Left lung (tissue), 10 donors: Measurements from ENCODE around the gene COX7A2. TPM values are rescaled to one million over a fixed set of nuclear protein-coding genes. Genes with fewer than 3 reads are reported as not detected.

Experiments
- ATAC-seq: fragments of 200-7000 bp; cut with Tn5 transposase; one replicate; pipeline ENCODE4 v1.9.1; 2020; ENCODE audit warnings: moderate library complexity
- DNase-seq, 4 donors: peaks; one replicate each; pipeline ENCODE4 v3.0.0-alpha.2; 2013 to 2020
- H3K27ac ChIP-seq, 2 donors: fragments of 200-600 bp; sonication (generic) in 1 of 2; one replicate each; pipeline versions ENCODE4 v1.5.0 to v1.8.0; 2020 to 2021
- H3K27me3 ChIP-seq, 2 donors: fragments of 200-600 bp; sonication (generic) in 1 of 2; one replicate each; pipeline versions ENCODE4 v1.5.0 to v1.8.0; 2020 to 2021
- H3K36me3 ChIP-seq, 2 donors: fragments of 200-600 bp; sonication (generic) in 1 of 2; one replicate each; pipeline versions ENCODE4 v1.5.0 to v1.8.0; 2020 to 2021
- H3K4me1 ChIP-seq, 2 donors: fragments of 200-600 bp; one replicate each; pipeline ENCODE4 v1.8.0; 2021
- H3K4me3 ChIP-seq, 2 donors: fragments of 200-600 bp; sonication (generic) in 1 of 2; one replicate each; pipeline versions ENCODE4 v1.5.0 to v1.8.0; 2020 to 2021; ENCODE audit warnings: mild to moderate bottlenecking in 1 of 2
- H3K9me3 ChIP-seq, 2 donors: fragments of 200-600 bp; sonication (generic) in 1 of 2; one replicate each; pipeline versions ENCODE4 v1.5.0 to v1.8.0; 2020 to 2021
- CTCF ChIP-seq, 2 donors: fragments of 200-600 bp; sonication (generic) in 1 of 2; IDR thresholded peaks; one replicate each; pipeline versions ENCODE4 v1.5.0 to v1.8.0; 2021; ENCODE audit warnings: antibody characterized with exemption in 2 of 2
- intact Hi-C, 2 donors: fragments of 100-400 bp; cut with DNase I; formaldehyde crosslinking; loops; one replicate each; pipeline versions ENCODE4 v1.11.2 to v1.14.2; 2022
- polyA plus RNA-seq, 6 donors: library from polyadenylated mRNA; unstranded; fragments of 120-200 nt; gene quantifications; one replicate each; pipeline ENCODE4 v1.2.1, GENCODE V29; 2013; ENCODE audit not compliant: insufficient read length in 6 of 6
- total RNA-seq, 2 donors: library from RNA; stranded (reverse); fragmentation: NEBNext Ultra II Directional; extraction: Animal tissue kit (Norgen Biotek cat#: 25700); gene quantifications; one replicate each; pipeline ENCODE4 v1.2.1, GENCODE V29; 2021
- donor health status: DM: no; HTN: yes; CAD: no.
- donor health status: DM: no; HTN: no; CAD: no.

Gene COX7A2
- total and polyA plus RNA-seq, 8 donors: 188 to 322 (median 215) TPM

DNA sequence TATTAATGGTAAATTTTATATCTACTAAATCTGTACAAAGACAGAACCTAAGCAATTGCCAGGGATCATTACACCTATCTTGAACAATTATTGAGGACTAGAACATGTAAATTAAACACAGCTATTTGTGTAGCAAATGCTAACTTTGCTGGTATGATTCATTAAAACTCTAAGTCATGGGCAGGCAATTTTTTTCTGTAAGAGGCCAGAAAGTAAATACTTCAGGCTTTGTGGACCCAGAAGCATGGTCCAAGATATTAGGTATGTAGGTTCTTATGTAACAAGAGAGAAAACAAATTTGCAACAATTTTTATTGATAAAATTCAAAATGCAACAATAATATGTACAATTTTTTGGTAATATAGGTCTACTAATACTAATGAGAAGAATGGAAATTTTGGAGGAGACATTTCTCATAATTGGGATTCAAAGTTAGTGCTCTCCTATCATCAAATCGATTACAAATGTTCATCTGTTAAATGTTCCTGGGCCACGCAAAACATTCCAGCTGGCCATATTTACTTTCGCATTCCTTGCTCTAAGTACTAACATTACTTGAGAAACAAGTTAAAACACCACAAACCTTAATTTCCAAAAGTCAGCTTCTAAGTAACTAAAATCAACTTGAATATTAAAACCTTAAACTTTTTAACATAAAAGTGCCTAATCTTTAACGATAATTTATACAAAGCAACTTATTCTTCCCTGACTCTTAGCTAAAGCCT, 36.7 kb upstream of the COX7A2 start:
- intact Hi-C loops: no loop called here
- ATAC-seq (no peak), DNase-seq (no peak)
- Histone ChIP-seq H3K4me3 (peak overlapping the region in 1 of 2 donors; percentile 86), H3K27ac (peak overlapping the region; percentile 20 to 57), H3K4me1 (peaks cover 30 to 74% of the 10 kb centered on the region in 2 donors), H3K9me3 (no peaks in the 10 kb centered on the region), H3K36me3 (no peaks in the 10 kb centered on the region), H3K27me3 (no peaks in the 10 kb centered on the region)
- TF ChIP-seq CTCF (IDR thresholded peaks at IDR 0.05): no peak

DNA sequence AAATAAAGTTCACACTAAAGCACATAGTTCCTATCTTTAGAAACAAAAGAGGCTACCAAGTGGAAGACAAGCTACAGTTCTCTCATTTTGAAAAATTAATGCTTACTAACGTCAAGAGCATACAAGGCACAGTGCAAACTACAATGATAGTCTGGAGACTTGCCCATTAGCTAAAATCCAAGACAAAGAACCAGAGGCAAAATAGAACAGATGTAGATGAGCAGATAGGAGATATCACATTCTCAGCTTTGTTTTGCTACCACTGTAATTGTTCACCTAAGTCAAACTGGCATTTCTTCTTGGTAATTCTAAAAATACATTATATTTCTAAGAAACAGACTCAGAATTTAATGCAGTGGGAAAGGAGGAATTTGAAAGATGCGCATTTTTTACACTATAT, 35.8 kb upstream of the COX7A2 start:
- H3K36me3 ChIP-seq: no peaks in the 10 kb centered on the region
- no peak for TF ChIP-seq CTCF (IDR thresholded peaks at IDR 0.05)
- intact Hi-C loops: no loop called here
- H3K4me3 ChIP-seq: no peak overlapping the region
- ATAC-seq (no peak), DNase-seq (no peak)
- peaks cover 33 to 83% of the 10 kb centered on the region in 2 donors for H3K4me1 ChIP-seq
- no peaks in the 10 kb centered on the region for H3K27me3 ChIP-seq
- H3K9me3 ChIP-seq: no peaks in the 10 kb centered on the region
- peak overlapping the region in 1 of 2 donors; percentile 57 for H3K27ac ChIP-seq

DNA sequence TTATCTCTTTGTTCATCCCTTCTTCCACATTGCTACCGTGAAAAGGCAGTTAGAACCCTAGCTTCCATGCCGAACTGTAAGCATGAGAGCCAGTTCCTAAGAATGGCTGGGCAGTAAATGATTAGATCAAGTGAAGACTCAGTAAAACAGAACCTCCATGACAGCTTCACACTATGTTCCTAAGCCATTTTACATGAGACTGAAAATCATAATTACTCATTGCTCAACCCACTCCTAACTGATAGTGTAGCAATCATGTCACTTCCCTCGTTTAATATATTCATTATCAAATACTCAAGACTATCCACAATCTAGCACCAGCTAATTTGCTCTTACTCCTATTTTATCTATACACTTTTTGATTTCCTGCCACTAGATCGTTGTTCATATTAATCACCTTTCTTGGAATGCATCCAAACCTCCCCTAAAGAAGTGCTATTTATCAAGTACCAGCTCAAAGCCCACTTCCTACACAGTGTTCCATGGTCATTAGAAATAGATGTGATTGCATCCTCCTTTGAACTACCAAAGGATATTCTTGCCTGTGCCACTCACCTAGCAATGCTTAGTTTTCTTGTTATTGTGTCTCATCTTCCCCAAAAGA, 35.0 kb upstream of the COX7A2 start:
- no peaks in the 10 kb centered on the region for H3K36me3 ChIP-seq
- intact Hi-C loops: no loop called here
- no peak for ATAC-seq
- peak overlapping the region in 1 of 2 donors; percentile 57 for H3K27ac ChIP-seq
- TF ChIP-seq CTCF (IDR thresholded peaks at IDR 0.05): no peak
- peaks cover 33 to 90% of the 10 kb centered on the region in 2 donors for H3K4me1 ChIP-seq
- DNase-seq: no peak
- no peak overlapping the region for H3K4me3 ChIP-seq
- no peaks in the 10 kb centered on the region for H3K9me3 ChIP-seq
- no peaks in the 10 kb centered on the region for H3K27me3 ChIP-seq

DNA sequence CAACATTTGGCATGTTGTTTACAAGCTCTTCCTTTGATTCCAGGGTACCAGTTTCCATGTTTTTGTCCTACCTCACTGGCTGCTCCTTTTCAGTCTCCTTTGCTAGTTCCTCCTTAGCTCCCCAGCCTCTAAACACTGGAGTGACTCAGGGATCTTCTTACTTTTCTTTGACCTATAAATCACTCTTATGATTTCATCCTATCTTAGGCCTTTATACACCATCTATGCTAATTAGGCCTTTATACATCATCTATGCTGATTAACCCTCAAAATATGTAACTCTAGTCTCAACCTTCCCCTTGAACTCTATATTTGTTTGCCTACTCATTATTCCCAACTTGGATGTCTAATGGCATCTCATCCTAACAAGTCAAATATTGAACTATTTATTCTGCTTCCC, 31.5 kb upstream of the COX7A2 start:
- peak; percentile 40 for ATAC-seq

More for the DNA sequence above, 31.5 kb upstream of the COX7A2 start:
- no peak overlapping the region for H3K4me3 ChIP-seq
- H3K4me1 ChIP-seq: peaks cover 37 to 86% of the 10 kb centered on the region in 2 donors
- no peaks in the 10 kb centered on the region for H3K9me3 ChIP-seq
- no peak for TF ChIP-seq CTCF (IDR thresholded peaks at IDR 0.05)
- H3K36me3 ChIP-seq: no peaks in the 10 kb centered on the region
- intact Hi-C loops: no loop called here
- no peak overlapping the region for H3K27ac ChIP-seq
- H3K27me3 ChIP-seq: no peaks in the 10 kb centered on the region
- no peak for DNase-seq
